ENCODE results near the gene CADM2.

The CADM2 gene

DNA sequence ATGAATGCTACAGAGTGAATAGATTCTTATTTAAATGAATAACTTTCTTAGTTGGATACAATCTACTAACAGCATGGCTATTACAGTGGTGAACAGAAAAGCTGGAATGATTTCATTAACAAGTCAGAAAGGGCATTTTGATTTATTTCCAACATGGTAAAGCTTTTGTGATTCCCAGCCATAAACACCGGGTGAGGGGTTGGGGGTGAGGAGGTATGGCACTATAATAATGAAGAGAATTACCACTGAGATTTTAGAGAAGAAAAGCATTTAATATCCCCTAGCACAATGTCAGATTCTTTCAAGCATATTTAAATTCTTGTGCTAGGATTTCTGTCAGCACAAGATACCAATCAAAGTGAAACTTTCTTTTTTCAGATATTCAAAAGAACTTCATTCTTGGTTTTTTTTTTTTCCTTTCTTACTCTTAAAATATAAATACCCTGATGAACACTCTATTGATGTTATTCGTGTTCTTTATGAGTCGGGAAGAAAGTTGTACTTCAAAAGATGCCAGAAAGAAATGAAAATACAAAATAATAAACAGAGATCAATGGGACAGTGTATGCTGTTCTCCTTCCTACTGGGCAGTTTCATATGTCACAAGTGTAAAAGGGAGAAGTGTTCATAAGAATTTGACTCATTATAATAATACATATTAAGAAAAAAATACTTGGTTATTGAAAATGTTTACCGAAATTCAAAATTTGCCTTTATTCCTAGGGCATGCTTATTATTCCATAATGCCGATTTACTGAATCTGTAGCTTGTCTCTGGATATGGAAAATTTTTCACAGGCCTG is 522.8 kb downstream of the CADM2 start:
- Histone ChIP-seq H3K36me3 (ENCODE audit: control insufficient read depth in 2 of 2, insufficient read depth in 1 of 2, low read length in 2 of 2) (no peaks in the 10 kb centered on the region), H3K4me3 (ENCODE audit: low read depth, low read length) (no peak overlapping the region), H3K9me3 (ENCODE audit: control insufficient read depth, insufficient read depth, low read depth, low read length) (no peaks in the 10 kb centered on the region), H3K4me1 (ENCODE audit: control insufficient read depth, insufficient read depth, low read length) (no peaks in the 10 kb centered on the region), H3K27ac (ENCODE audit: extremely low read depth, low read depth, low read length) (no peak overlapping the region)
- ChIA-PET CTCF (no interaction called here), POLR2A (no interaction called here)
- no peak for TF ChIP-seq ZNF600 (tag by site-specific recombination; IDR thresholded peaks at IDR 0.05)
- TF ChIP-seq ZNF707 (tag by site-specific recombination; IDR thresholded peaks at IDR 0.05) = no peak
- TF ChIP-seq ZNF660 (tag by site-specific recombination; IDR thresholded peaks at IDR 0.05) = no peak
- TF ChIP-seq, protein P1, sequence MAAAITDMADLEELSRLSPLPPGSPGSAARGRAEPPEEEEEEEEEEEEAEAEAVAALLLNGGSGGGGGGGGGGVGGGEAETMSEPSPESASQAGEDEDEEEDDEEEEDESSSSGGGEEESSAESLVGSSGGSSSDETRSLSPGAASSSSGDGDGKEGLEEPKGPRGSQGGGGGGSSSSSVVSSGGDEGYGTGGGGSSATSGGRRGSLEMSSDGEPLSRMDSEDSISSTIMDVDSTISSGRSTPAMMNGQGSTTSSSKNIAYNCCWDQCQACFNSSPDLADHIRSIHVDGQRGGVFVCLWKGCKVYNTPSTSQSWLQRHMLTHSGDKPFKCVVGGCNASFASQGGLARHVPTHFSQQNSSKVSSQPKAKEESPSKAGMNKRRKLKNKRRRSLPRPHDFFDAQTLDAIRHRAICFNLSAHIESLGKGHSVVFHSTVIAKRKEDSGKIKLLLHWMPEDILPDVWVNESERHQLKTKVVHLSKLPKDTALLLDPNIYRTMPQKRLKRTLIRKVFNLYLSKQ (tag by site-specific recombination; IDR thresholded peaks at IDR 0.05; ENCODE audit: borderline replicate concordance) = no peak
- TF ChIP-seq, protein P2, sequence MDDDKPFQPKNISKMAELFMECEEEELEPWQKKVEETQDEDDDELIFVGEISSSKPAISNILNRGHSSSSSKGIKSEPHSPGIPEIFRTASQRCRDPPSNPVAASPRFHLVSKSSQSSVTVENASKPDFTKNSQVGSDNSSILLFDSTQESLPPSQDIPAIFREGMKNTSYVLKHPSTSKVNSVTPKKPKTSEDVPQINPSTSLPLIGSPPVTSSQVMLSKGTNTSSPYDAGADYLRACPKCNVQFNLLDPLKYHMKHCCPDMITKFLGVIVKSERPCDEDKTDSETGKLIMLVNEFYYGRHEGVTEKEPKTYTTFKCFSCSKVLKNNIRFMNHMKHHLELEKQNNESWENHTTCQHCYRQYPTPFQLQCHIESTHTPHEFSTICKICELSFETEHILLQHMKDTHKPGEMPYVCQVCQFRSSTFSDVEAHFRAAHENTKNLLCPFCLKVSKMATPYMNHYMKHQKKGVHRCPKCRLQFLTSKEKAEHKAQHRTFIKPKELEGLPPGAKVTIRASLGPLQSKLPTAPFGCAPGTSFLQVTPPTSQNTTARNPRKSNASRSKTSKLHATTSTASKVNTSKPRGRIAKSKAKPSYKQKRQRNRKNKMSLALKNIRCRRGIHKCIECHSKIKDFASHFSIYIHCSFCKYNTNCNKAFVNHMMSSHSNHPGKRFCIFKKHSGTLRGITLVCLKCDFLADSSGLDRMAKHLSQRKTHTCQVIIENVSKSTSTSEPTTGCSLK (tag by site-specific recombination; IDR thresholded peaks at IDR 0.05) = no peak
- no peak for TF ChIP-seq GLIS1 (tag by site-specific recombination; IDR thresholded peaks at IDR 0.05)
- no peak for TF ChIP-seq ZNF549 (tag by site-specific recombination; IDR thresholded peaks at IDR 0.05)
- TF ChIP-seq ZNF138 (tag by site-specific recombination; IDR thresholded peaks at IDR 0.05; ENCODE audit: borderline replicate concordance) = no peak

DNA sequence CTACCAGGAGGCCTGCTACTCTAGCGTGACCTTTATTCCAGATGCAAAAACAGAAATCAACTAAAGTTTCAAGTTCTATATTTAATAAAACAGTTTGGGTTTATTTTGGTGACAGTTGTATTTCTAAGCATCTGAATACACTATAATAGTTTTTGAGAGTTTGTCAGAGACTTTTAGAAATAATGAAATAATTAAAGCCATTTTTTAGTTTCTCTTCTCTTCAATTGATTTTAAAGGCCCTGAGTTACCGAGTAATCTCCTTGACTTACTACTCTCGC is 523.4 kb downstream of the CADM2 start:
- no peaks in the 10 kb centered on the region for H3K4me1 ChIP-seq (ENCODE audit: control insufficient read depth, insufficient read depth, low read length)
- no peak overlapping the region for H3K27ac ChIP-seq (ENCODE audit: extremely low read depth, low read depth, low read length)
- CTCF ChIA-PET = no interaction called here
- TF ChIP-seq ZNF658 (tag by site-specific recombination; IDR thresholded peaks at IDR 0.05) (no peak), KLF10 (tag by site-specific recombination; IDR thresholded peaks at IDR 0.05) (no peak), ZNF548 (tag by site-specific recombination; IDR thresholded peaks at IDR 0.05) (no peak), HOXC10 (CRISPR knock-in tag; IDR thresholded peaks at IDR 0.05) (no peak), BCL11A (tag by site-specific recombination; IDR thresholded peaks at IDR 0.05; ENCODE audit: low read depth) (no peak), ZFP69B (tag by site-specific recombination; IDR thresholded peaks at IDR 0.05) (no peak), ZNF837 (tag by site-specific recombination; IDR thresholded peaks at IDR 0.05) (no peak), IKZF3 (tag by site-specific recombination; IDR thresholded peaks at IDR 0.05) (no peak), ZNF114 (tag by site-specific recombination; IDR thresholded peaks at IDR 0.05) (no peak), BCL11B (tag by site-specific recombination; IDR thresholded peaks at IDR 0.05; ENCODE audit: low read depth) (no peak), ZFP37 (tag by site-specific recombination; IDR thresholded peaks at IDR 0.05) (no peak), ZNF37A (tag by site-specific recombination; IDR thresholded peaks at IDR 0.05) (no peak), REPIN1 (tag by site-specific recombination; IDR thresholded peaks at IDR 0.05; ENCODE audit: low read depth) (no peak), ZNF169 (tag by site-specific recombination; IDR thresholded peaks at IDR 0.05) (no peak), ZNF624 (tag by site-specific recombination; IDR thresholded peaks at IDR 0.05) (no peak), KLF9 (tag by site-specific recombination; IDR thresholded peaks at IDR 0.05; ENCODE audit: low read depth) (no peak)
- TF ChIP-seq, protein P3, sequence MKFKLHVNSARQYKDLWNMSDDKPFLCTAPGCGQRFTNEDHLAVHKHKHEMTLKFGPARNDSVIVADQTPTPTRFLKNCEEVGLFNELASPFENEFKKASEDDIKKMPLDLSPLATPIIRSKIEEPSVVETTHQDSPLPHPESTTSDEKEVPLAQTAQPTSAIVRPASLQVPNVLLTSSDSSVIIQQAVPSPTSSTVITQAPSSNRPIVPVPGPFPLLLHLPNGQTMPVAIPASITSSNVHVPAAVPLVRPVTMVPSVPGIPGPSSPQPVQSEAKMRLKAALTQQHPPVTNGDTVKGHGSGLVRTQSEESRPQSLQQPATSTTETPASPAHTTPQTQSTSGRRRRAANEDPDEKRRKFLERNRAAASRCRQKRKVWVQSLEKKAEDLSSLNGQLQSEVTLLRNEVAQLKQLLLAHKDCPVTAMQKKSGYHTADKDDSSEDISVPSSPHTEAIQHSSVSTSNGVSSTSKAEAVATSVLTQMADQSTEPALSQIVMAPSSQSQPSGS (tag by site-specific recombination; IDR thresholded peaks at IDR 0.05; ENCODE audit: low read depth) = no peak
- TF ChIP-seq, protein P4, sequence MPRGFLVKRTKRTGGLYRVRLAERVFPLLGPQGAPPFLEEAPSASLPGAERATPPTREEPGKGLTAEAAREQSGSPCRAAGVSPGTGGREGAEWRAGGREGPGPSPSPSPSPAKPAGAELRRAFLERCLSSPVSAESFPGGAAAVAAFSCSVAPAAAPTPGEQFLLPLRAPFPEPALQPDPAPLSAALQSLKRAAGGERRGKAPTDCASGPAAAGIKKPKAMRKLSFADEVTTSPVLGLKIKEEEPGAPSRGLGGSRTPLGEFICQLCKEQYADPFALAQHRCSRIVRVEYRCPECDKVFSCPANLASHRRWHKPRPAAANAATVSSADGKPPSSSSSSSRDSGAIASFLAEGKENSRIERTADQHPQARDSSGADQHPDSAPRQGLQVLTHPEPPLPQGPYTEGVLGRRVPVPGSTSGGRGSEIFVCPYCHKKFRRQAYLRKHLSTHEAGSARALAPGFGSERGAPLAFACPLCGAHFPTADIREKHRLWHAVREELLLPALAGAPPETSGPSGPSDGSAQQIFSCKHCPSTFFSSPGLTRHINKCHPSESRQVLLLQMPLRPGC (tag by site-specific recombination; IDR thresholded peaks at IDR 0.05) = no peak
- TF ChIP-seq, protein P5, sequence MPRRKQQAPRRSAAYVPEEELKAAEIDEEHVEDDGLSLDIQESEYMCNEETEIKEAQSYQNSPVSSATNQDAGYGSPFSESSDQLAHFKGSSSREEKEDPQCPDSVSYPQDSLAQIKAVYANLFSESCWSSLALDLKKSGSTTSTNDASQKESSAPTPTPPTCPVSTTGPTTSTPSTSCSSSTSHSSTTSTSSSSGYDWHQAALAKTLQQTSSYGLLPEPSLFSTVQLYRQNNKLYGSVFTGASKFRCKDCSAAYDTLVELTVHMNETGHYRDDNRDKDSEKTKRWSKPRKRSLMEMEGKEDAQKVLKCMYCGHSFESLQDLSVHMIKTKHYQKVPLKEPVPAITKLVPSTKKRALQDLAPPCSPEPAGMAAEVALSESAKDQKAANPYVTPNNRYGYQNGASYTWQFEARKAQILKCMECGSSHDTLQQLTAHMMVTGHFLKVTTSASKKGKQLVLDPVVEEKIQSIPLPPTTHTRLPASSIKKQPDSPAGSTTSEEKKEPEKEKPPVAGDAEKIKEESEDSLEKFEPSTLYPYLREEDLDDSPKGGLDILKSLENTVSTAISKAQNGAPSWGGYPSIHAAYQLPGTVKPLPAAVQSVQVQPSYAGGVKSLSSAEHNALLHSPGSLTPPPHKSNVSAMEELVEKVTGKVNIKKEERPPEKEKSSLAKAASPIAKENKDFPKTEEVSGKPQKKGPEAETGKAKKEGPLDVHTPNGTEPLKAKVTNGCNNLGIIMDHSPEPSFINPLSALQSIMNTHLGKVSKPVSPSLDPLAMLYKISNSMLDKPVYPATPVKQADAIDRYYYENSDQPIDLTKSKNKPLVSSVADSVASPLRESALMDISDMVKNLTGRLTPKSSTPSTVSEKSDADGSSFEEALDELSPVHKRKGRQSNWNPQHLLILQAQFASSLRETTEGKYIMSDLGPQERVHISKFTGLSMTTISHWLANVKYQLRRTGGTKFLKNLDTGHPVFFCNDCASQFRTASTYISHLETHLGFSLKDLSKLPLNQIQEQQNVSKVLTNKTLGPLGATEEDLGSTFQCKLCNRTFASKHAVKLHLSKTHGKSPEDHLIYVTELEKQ (tag by site-specific recombination; IDR thresholded peaks at IDR 0.05; ENCODE audit: borderline replicate concordance) = no peak
- POLR2A ChIA-PET = no interaction called here
- no peaks in the 10 kb centered on the region for H3K36me3 ChIP-seq (ENCODE audit: control insufficient read depth in 2 of 2, insufficient read depth in 1 of 2, low read length in 2 of 2)
- H3K4me3 ChIP-seq (ENCODE audit: low read depth, low read length) = no peak overlapping the region
- H3K9me3 ChIP-seq (ENCODE audit: control insufficient read depth, insufficient read depth, low read depth, low read length) = no peaks in the 10 kb centered on the region
